ENCODE data around the gene CTNND2.

The CTNND2 gene

GRCh38 chr5:11044581-11044980 lies 859.7 kb downstream of the CTNND2 start:
- no peak for DNase-seq (ENCODE audit: low read depth)
- no peak overlapping the region for H3K4me3 ChIP-seq (ENCODE audit: low read depth, low read length)
- TF ChIP-seq, protein P1, sequence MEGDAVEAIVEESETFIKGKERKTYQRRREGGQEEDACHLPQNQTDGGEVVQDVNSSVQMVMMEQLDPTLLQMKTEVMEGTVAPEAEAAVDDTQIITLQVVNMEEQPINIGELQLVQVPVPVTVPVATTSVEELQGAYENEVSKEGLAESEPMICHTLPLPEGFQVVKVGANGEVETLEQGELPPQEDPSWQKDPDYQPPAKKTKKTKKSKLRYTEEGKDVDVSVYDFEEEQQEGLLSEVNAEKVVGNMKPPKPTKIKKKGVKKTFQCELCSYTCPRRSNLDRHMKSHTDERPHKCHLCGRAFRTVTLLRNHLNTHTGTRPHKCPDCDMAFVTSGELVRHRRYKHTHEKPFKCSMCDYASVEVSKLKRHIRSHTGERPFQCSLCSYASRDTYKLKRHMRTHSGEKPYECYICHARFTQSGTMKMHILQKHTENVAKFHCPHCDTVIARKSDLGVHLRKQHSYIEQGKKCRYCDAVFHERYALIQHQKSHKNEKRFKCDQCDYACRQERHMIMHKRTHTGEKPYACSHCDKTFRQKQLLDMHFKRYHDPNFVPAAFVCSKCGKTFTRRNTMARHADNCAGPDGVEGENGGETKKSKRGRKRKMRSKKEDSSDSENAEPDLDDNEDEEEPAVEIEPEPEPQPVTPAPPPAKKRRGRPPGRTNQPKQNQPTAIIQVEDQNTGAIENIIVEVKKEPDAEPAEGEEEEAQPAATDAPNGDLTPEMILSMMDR (IDR thresholded peaks at IDR 0.05; ENCODE audit: control insufficient read depth, extremely low read depth, insufficient read depth) = no peak

DNA sequence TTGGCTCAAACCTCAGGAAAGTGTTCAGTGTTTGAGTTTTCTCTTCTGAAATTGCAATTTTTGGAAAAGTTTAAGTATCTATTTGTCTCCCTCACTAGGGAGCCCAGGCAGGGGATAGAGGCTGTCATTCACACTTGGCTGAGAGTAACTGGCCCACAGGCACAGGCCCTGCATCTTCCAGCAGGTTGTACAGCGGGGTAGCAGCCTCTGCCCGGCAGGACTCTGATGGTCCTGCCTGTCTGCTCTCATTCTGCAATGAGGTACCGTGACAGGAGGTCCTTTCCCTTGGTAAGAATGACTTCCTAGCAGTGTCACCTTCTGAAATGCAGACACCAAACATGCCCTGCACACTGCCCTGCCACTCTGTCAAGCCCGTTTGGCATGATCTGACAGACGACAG lies 860.4 kb downstream of the CTNND2 start:
- H3K4me3 ChIP-seq (ENCODE audit: low read depth, low read length) = no peak overlapping the region
- TF ChIP-seq, protein P1 (IDR thresholded peaks at IDR 0.05; ENCODE audit: control insufficient read depth, extremely low read depth, insufficient read depth) = no peak
- no peak for DNase-seq (ENCODE audit: low read depth)

DNA sequence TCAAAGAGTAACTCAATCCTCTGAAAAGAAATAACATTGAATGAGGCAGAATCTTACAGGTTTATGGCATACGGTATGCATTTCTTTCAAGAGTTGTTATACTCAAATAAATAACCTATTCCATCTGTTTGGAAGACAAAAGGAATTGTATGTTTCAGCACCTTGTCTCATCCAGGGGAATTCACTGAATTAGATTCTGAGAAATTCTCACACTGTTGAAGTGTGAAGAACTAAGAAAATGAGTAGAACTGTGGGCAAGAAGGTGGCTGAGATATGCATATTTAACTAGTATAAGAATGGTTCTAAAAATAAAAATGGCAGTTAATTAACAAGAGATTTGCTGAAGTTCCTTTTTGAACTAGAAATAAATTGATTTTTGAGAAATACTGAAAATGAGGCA lies 863.9 kb downstream of the CTNND2 start:
- TF ChIP-seq, protein P1 (IDR thresholded peaks at IDR 0.05; ENCODE audit: control insufficient read depth, extremely low read depth, insufficient read depth) = no peak
- DNase-seq (ENCODE audit: low read depth) = no peak
- no peak overlapping the region for H3K4me3 ChIP-seq (ENCODE audit: low read depth, low read length)

DNA sequence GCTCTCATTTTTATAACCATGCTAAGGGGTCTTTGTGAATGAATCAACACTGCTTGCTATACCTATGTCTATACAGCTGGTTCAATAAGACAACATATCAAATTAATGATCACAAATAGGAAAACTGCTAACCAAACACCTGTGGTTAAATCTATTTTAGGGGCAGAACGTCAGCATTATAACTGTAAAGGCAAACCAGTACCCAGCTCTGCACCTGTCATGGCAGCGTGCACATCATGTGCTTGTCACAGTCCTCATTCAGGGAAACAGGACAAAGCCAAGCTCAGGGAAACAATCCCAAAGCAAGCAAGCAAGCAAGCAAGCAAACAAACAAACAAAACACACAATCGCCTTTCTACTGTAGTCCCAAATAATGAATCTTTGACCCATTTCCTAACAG lies 865.5 kb downstream of the CTNND2 start:
- H3K4me3 ChIP-seq (ENCODE audit: low read depth, low read length) = no peak overlapping the region
- TF ChIP-seq, protein P1 (IDR thresholded peaks at IDR 0.05; ENCODE audit: control insufficient read depth, extremely low read depth, insufficient read depth) = no peak
- DNase-seq (ENCODE audit: low read depth) = no peak

GRCh38 chr5:11037941-11038340 lies 866.3 kb downstream of the CTNND2 start:
- no peak overlapping the region for H3K4me3 ChIP-seq (ENCODE audit: low read depth, low read length)
- TF ChIP-seq, protein P1 (IDR thresholded peaks at IDR 0.05; ENCODE audit: control insufficient read depth, extremely low read depth, insufficient read depth) = no peak
- DNase-seq (ENCODE audit: low read depth) = no peak

- no peak for DNase-seq (ENCODE audit: low read depth)
- TF ChIP-seq, protein P1 (IDR thresholded peaks at IDR 0.05; ENCODE audit: control insufficient read depth, extremely low read depth, insufficient read depth) = no peak
- no peak overlapping the region for H3K4me3 ChIP-seq (ENCODE audit: low read depth, low read length)
Observed at GRCh38 chr5:11037080-11037479, 867.2 kb downstream of the CTNND2 start.

DNA sequence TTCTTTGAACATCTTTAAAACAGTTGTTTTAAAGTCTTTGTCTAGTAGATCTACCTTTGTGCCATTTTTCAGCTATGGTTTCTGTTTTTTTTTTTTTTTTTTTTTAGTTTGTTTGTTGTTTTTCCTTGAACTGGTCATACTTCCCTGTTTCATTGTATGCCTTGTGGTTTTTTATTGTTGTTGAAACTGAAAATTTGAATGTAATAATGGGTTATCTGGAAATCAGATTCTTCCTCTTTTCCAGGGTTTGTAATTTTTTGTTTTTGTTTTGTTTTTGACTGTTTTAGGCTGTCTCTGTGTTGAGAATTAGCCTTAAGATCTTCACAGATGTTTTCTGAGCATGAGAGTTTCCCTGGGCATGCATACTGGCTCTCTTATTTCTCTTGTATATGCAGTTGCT lies 873.6 kb downstream of the CTNND2 start:
- DNase-seq (ENCODE audit: low read depth) = no peak
- no peak overlapping the region for H3K4me3 ChIP-seq (ENCODE audit: low read depth, low read length)
- TF ChIP-seq, protein P1 (IDR thresholded peaks at IDR 0.05; ENCODE audit: control insufficient read depth, extremely low read depth, insufficient read depth) = no peak

All from LNCaP clone FGC (cell line).